ENCODE data around the gene SNCG.
"Not testable (repeated sequence)": the region's sequence is repeated elsewhere in the genome, so short reads cannot be mapped to it uniquely, and the experiment has no call there.

- TF ChIP-seq CTCF, POLR2A (IDR thresholded peaks at IDR 0.05): not testable (repeated sequence)
Measured at GRCh38 chr10:86981020-86981419, 22.6 kb downstream of the SNCG start.
